NCI-H2196 (cell line): ENCODE data around the gene ELF5.

Source experiments
- DNase-seq: peaks from one replicate; lab custom pipeline; 2025; ENCODE audit not compliant: unreplicated experiment; lab: John Stamatoyannopoulos, UW

The ELF5 gene

DNA sequence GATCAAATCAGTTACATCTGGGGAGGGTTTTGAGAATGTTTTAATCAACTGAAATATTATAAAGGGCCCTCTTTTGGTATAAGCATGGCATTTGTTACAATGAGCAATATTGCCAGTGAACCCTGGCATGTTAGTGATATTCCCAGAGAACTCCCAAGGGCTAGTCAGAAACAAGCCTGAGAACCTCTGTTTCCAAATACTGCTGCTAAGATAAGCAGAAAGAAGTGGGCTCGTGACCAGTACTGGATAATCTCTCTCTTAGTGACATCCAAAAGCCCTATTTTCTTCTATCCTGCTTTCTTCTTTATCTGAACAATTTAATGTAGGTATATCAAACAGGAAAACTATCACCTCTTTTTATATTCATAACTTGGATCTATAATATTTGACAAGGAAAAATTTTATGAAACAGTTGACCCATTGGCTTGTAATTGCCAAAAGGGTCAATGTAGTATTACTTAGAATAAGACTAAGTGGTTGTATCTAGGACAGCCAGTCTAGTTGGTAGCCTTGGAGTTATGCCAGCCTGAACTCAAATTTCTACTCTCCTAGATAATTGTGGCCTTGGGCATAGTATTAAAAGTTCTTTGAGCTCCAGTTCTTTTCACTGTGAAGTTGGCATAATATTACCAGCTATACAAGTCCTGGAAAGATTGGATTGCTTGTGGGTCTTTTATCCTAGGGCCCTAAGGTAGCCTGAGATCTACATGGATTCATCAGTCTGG is 59.1 kb downstream of the ELF5 start:
- DNase-seq: no peak

DNA sequence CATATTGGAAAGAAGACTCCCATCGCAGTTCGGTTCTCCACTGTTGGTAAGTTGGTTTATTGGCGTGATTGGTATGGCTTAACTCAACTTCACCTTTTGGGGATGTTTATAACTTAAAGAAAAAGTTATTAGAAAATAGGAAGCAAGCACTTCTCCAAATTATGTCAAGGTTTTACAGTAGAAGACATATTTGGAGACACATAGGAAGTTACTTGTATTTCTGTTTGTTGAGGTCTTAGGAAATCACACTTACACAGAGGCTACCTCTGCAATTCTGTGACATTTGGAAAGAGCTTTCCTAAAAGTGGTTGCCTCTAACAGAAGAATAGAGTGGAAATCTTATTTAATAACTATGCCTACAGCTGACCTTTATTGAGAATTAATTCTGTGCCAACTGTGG is 62.5 kb downstream of the ELF5 start:
- DNase-seq: no peak

DNA sequence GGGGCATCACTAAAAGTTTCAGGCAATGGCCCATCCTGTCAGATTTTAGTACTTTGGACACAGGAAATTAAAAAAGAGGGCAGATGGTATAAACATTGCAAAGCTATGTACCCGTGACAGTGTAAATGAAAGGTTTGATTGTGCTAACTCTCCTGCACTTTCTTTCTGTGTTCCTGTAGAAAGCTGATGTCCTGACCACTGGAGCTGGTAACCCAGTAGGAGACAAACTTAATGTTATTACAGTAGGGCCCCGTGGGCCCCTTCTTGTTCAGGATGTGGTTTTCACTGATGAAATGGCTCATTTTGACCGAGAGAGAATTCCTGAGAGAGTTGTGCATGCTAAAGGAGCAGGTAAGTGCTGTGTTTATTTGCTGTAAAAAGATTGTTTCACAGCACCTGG is 64.6 kb downstream of the ELF5 start:
- DNase-seq: no peak

DNA sequence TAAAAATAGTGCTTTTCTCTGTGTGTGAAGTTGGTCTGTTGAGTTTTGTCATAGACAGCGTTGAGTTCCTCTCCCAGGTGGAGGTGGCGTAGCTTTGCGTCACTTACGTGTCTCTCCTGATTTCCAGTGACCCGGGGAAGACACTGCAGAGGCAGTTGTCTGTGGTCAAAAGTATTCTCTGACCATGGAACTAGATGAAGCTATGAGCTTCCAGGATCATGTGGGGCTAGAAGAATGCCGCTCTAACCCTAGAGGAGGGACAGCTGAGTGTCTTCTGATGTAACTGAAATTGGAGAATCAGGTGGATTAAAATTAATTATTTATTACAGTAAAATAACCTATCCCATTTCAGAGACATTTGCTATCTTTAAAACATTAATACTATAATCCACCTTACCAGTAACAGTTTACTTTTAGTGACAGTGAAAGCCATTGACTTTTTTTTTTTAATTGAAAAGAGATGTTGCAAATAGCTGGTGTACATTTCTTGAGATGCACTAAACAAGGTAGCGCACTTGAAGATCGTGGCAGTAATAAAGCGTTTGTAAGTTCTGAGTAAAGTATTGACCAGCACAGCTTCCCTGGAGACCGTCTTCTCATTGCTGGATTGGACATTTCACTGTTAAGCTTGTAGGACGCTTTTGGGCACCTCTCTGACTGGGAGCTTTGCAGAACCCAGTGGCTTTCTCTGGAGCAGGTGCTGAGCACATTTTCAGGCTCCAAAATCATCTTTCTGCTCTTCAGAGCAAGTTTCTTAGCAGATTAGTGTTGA is 65.2 kb downstream of the ELF5 start:
- no peak for DNase-seq

DNA sequence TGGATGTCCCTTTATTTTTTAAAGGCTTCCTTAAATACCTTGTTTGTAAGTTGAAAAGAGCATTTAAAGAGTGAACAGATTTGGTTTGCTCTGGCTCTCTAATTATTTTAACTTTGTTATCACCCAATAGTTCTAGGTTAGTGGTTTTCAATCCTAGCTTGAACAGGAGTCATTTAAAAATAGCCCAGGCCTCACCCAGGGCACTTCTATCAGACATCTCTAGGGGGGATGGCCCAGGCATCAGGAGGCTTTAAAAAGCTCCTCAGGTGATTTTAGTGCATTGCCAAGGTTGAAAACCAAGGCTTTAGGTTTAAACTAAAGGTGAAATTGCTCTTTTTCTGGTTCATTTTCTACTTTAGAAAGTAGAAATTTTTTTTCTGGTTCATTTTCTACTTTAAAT is 66.5 kb downstream of the ELF5 start:
- no peak for DNase-seq

DNA sequence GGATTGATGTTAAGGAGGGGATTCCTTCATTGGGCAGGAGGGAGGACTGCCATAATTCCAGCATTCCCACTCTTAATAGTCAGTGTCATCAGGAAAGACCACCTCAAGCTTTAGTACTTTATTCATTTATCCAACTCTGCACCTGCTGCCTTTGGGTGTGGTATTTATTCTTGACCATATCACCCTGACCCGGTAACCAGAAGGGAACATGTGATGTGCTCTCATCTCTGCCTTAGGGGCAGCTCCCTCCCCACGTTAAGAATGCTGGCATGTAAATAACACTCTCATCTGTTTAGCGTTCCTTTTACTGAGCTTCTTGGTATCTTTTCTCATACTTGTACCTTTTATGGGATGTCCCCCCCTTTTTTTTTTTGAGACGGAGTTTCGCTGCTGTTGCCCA is 67.2 kb downstream of the ELF5 start:
- no peak for DNase-seq

DNA sequence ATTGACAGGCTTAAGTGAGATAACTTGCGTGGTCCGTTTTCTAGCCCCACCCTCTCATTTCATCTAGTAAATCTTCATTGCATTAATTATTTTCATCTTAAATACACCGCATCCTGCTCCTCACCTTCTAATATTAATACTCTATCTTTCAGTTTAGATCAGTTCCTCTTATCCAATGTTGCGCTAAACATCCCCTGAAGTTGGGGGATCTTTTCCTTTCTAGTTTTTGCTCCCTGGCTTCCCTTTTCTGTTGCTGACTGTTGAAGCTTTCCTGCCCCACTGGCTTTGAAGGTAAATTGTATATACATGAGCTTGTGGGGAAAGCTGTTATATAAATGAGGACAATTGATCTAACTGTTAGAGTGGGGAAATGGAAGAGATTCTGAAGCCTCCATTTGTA is 67.6 kb downstream of the ELF5 start:
- DNase-seq: no peak

DNA sequence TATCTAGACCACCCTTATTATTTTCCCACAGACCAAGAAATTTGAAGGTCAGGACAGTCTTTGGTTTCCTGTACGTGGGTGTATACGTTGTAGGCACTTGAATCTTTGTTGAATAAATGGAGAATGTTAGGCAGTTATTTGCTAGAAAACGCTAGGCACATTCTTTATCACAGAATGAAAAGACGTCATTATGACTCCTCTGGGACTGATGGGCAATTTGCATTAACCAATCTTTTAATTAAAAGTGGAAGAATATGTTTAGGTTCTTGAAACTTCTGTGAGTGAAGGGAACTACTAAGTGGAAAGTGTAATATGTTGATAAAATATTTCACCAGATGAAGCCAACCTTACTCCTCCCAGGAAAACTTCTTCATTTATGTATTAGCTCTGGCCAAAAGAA is 69.2 kb downstream of the ELF5 start:
- DNase-seq: no peak

DNA sequence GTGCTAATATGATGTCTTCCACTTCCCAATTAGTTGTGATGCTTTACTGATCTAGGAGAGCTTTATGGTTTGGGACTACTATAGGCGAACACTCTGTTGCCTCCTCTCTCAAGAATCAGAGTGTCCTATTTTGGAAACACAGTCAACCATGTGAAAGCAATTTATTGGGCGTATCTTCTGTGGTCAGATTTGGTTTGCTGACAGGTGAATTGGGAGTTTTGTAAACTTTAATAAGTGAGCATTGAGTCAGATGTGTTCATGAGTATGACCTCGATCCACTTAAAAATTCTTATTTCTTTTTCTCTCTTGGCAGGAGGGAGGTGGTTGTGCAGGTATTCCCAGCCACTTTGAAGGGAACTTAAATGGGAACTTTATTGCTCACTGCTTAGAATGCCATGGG is 70.5 kb downstream of the ELF5 start:
- no peak for DNase-seq

DNA sequence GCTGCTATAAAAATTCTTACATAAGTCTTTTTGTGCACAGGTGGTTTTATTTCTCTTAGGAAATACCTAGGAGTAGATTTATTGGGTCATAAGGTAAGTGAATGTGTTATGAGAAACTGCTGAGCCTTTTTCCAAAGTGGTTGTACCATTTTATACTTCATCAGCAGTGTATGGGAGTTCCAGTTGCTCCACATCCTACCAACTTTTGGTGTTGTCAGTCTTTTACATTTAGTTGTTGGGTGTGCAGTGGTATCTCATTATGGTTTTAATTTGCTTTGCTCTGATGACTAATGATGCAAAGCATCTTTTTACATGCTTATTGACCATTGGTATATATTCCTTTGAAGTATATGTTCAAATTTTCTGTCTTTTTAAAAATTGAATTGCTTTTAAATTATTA is 71.8 kb downstream of the ELF5 start:
- no peak for DNase-seq

DNA sequence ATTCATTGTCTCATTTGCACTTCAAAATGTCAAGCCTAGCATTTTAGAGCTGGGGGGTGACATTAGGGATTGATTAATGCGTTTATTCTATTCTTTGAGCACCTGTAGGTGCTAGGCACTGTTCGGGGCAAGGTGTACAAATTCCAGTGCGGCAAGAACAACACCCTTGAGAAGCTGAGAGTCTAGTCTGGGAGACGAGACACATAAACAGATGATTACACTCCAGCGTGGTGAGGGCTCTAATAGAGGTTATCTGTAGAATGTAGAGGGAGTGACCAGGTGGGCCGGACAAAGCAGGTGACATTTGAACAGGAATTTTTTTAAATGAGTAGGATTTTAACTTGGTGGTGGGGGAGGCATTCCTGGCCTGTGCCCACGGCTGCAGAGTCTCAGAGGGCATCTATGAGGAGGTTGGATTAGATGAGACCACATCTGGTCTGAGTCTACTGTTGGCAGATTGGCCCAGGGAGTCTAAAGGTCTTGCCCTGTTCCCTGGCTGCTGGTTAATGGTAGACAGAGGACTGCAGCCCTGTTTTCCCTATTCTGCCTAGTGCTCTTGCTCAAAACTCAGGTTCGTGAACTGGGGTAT is 73.9 kb downstream of the ELF5 start:
- no peak for DNase-seq

DNA sequence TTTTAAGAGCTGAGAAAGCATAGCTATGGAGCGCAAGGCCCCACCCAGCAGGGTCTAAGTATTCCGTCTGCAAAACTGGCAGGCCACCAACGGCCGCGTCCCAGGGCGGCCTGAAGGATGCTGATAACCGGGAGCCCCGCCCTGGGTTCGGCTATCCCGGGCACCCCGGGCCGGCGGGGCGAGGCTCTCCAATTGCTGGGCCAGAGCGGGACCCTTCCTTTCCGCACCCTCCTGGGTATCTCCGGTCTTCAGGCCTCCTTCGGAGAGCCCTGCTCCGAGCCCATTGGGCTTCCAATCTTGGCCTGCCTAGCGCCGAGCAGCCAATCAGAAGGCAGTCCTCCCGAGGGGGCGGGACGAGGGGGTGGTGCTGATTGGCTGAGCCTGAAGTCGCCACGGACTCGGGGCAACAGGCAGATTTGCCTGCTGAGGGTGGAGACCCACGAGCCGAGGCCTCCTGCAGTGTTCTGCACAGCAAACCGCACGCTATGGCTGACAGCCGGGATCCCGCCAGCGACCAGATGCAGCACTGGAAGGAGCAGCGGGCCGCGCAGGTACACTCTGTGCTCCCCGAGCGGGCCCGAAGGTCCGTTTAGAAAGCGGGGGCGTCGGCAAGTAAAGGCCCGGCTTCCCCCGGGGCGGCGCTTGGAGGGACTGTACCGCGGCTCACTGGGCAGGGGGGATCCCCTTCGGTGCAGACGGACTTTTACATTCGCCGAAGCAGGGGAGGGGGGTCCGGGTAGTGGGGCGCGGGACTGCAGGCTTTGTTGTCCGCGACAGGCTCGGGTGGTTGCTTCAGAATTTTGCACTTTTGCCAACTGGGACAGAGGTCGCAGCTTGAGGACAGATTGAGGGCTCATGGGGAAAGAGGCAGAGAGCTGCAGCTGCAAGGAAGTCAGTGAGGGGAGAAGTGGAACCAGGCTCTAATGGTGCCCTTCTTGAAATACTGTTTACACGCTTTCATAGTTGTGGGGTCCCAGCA is 74.8 kb downstream of the ELF5 start, which contains the start of gene CAT:
TSS of gene CAT (plus strand) at position 406 of the 979 bp plus-strand sequence. CDS start at position 486, 80 bp downstream.
- DNase-seq: peak; percentile 92

DNA sequence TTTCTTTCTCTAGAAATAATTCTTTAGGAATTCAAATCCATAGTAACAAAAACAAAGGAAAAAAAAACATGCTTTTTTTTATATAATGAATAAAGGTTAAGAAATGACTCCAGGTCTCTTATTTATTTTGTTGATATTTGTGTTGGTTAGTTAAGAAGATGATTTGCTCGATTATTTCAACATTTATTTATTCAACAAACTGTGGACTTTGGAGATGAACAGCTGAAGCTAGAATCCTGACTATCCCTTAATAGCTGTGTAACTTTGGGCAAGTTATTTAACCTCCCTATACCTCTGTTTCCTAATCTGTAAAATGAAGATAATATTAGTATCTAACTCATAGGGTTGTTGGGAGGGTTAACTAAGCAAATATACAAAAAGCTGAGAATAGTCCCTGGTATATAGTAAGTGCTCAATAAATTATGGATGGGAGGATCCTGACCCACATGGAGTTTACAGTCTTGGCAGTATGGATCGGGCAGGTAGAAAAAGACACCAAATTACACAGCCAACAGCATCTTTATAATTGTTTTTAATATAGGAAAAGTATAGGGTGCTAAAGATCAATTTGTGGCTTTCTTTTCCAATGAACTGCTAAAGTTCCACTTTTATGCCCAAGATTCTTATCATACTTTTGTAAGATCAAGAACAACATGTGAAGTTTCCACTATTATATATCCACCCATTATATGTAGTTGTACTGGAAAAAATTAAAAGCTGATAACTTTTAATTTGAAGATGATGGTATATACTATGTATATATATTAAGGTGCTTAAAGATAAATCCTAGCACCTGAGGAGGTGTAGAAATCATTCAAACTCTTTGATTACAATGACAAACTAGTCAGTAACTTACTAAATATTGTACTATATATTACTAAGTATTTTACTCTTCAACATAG is 76.1 kb downstream of the ELF5 start:
- DNase-seq: no peak

DNA sequence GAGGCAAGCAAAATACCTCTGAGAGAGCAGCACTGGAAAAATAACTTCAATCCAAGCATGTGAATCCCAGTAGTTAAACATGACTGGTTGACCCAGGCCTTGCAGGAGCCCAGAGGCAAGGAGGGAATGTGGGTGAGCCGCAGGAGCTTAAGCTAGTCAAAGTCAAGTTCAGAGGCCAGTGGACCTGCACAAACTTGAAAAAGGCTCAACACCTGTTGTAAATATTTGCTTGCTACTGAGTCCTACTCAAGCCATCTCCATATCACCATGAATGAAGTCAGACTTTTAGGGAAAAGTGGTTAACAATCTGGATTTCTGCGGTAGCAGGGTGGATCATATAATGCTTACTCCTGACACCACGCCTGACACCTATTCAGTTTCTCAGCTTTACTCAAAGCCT is 79.7 kb downstream of the ELF5 start:
- DNase-seq: no peak

DNA sequence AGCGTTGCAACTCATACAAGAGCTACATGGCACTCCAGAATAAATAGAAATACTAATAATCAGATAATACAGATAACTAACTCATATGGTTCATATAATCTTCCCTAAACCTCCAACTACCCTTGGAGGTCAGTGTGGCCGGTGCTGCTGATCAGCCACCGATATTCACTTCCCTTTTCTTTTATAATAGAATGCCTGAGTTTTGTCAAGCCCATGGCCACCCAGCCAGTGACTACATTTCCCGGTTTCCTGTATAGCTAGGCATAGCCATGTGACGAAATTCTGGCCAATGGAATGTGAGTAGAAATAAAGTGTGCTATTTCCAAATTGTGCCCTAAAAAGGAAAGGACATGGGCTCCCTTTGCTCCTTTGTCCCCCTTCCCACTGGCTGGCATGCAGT is 80.8 kb downstream of the ELF5 start:
- DNase-seq: no peak

DNA sequence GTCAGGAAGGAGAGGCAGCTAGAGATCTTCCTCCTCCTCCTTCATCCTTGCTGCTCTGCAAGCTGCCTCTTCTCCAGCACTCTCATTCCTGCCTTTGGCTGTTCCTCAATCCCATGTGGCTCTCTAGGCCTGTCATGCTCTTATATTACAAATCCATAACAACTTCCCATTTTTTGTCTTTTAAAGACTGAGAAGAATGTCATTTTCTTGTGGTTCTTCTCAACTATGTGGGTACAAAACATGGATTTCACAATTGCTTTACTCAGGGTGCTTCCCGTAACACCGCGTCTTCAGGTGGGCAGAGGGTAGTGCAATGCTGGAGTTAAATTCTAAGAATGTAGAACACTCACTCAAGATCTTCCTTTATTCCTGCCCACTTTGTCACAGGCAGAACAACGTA is 81.6 kb downstream of the ELF5 start:
- no peak for DNase-seq
